HL-60 (cell line): Measurements from ENCODE around the gene PIERCE2.
"Not testable (repeated sequence)": the region's sequence is repeated elsewhere in the genome, so short reads cannot be mapped to it uniquely, and the experiment has no call there.

Experiments
- CTCF ChIP-seq: IDR thresholded peaks from one replicate; pipeline ENCODE4 v1.5.1; 2011; ENCODE audit warnings: low read length, control low read depth, inconsistent platforms; ENCODE audit not compliant: insufficient read depth
- GABPA ChIP-seq: IDR thresholded peaks from 2 replicates; pipeline ENCODE4 v1.6.1; 2012; ENCODE audit warnings: low read depth

- TF ChIP-seq CTCF, GABPA: not testable (repeated sequence)
These were observed 8.2 kb upstream of the PIERCE2 start for GRCh38 chr15:55400050-55400449.
